ENCODE results near the gene PDE4D.

DNA sequence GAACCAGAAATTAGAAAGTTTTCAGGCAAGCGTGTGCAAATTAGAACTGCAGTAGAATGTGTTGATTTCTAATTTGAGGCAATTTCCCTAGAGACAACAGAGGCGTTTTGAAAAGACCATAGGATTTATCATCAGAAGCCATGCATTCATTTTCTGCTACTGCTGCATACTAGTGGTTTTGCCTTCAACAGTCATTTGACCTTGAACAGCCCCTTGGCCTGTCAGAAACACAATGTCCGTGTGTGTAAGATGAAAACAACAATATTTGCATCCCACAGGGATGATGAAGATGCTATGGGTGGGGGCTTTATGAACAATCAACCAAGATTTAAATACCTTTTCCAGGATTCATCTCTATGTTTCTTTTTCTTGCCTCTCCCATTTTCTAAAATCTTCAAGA is 73.7 kb downstream of the PDE4D start:
- TF ChIP-seq POLR2AphosphoS5 (IDR thresholded peaks at IDR 0.05; ENCODE audit: low read depth, low read length) (no peak), TAF1 (IDR thresholded peaks at IDR 0.05; ENCODE audit: borderline replicate concordance, insufficient read depth, low read length) (no peak), SIN3A (IDR thresholded peaks at IDR 0.05; ENCODE audit: borderline replicate concordance, insufficient read depth, low read length) (no peak)
- TF ChIP-seq, protein P1, sequence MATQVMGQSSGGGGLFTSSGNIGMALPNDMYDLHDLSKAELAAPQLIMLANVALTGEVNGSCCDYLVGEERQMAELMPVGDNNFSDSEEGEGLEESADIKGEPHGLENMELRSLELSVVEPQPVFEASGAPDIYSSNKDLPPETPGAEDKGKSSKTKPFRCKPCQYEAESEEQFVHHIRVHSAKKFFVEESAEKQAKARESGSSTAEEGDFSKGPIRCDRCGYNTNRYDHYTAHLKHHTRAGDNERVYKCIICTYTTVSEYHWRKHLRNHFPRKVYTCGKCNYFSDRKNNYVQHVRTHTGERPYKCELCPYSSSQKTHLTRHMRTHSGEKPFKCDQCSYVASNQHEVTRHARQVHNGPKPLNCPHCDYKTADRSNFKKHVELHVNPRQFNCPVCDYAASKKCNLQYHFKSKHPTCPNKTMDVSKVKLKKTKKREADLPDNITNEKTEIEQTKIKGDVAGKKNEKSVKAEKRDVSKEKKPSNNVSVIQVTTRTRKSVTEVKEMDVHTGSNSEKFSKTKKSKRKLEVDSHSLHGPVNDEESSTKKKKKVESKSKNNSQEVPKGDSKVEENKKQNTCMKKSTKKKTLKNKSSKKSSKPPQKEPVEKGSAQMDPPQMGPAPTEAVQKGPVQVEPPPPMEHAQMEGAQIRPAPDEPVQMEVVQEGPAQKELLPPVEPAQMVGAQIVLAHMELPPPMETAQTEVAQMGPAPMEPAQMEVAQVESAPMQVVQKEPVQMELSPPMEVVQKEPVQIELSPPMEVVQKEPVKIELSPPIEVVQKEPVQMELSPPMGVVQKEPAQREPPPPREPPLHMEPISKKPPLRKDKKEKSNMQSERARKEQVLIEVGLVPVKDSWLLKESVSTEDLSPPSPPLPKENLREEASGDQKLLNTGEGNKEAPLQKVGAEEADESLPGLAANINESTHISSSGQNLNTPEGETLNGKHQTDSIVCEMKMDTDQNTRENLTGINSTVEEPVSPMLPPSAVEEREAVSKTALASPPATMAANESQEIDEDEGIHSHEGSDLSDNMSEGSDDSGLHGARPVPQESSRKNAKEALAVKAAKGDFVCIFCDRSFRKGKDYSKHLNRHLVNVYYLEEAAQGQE (IDR thresholded peaks at IDR 0.05; ENCODE audit: insufficient read depth in 1 of 2, low read depth in 2 of 2, low read length in 2 of 2): no peak
